Stimulated activated CD4-positive, alpha-beta T cell treated with anti-CD3 and anti-CD28 coated beads, Interleukin-1b, Interleukin-23, amount 100 ng/mL, for 48 hours (primary cell): ENCODE results near the gene FSTL1.

ENCODE experiments used
- DNase-seq: peaks from one replicate; pipeline ENCODE4 v3.0.0-alpha.2; 2020

The FSTL1 gene, protein sequence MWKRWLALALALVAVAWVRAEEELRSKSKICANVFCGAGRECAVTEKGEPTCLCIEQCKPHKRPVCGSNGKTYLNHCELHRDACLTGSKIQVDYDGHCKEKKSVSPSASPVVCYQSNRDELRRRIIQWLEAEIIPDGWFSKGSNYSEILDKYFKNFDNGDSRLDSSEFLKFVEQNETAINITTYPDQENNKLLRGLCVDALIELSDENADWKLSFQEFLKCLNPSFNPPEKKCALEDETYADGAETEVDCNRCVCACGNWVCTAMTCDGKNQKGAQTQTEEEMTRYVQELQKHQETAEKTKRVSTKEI

DNA sequence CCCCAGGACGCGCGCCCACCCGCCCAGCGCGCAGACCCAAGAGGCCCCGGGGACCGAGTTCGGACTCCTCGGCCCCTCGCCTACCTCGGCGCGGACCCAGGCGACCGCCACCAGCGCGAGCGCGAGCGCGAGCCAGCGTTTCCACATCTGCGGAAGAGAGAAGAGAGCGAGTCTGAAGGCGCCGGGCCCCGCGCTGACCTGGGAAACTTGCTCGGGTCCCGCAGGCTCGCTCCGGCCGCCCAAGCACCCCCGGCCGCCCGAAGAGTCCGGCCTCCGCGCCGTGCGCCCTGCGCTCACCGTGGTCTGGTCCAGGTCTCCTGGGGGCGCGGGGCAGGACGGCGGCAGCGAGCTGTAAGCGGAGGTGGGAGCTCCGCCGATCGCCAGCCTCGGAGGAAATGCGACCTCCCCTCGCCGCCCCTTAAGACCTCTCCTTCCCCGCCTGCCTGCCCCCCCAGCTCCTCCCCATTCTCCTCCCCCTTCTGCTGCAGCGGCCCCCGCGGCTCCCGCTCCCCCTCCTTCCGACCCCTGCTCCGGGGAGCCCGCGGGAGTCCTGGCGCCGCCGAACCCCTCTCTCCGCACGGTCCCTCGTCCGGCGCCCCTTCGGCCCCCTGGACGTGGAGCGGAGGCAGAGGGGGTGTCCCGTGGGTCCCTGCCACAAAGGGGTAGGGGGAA, at the start of gene FSTL1:
TSS of gene FSTL1 (minus strand) at position 393 of the 672 bp plus-strand sequence. CDS start at position 147, 246 bp downstream.
- DNase-seq: no peak

DNA sequence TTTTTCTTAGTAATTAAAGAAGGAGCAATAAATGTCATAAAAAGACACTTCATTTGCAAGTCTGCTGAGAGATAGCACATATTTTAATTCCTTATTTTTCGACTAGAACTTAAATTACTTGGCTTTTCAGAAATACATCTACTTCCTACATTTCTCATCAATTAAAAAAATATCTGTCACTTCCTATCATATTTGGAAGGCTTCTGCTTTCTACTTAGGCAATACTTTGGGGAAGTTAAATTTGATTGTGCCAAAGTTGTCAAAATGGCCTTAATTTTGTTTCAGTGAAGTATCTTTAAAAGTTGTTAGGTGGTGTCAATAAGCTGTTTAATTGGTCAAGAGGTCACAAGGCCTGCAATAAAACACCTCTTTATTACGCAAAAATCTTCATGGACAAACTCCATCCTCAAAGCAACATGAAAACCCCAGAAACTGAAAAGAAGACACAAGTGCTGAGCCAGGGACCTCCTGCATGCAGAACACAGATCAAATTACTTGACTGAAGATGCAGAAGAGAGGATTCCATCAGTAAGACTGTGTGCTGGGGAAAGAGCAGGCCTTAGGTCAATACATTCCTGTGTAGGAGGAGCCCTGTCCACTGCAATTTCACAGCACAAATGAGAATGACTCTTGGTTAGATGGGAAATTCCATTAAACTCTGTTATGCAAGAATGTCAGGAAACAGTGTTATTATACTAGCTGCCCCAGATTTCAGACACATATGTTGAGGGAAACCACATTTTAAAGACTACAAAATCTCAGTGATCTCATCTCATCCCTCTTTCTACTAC, 48.0 kb upstream of the FSTL1 start:
- no peak for DNase-seq

DNA sequence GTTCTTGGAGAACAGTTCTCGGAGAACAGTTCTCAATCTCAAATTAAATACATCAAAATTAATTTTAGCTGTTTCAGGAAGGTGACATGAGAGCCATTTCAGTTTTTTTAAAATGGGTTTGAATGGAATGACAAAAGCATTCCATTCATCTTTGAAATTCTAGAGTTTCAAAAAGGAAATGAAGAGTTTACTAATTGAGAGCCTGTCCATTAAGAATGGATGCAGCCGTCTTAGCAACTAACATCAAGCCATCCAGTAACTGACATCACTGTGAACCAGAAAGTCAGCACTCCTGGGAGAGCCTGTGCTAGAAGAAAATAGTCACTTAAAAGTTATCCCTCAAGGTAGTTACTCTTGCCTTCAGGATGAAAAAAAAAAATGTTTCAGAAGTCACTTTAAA, 47.0 kb upstream of the FSTL1 start:
- no peak for DNase-seq

DNA sequence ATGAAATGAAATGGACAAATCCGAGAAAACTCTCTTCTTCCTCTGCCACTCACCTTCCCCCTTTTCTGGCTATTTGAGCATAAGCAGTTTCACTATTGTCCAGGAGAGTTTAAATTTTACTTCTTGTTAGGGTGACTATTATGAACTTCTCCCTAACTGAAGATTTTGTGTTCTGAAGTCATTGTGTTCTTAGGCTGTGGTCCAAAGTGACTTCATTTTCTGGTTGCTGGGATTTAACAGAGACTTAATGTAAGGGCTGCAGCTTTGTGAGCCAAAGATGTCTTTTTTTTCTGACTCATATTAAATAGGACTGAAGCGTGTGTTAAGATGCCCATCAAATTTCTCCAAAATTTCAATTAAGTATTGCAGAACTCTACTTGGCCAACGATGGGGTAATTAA, 46.5 kb upstream of the FSTL1 start:
- DNase-seq: no peak

DNA sequence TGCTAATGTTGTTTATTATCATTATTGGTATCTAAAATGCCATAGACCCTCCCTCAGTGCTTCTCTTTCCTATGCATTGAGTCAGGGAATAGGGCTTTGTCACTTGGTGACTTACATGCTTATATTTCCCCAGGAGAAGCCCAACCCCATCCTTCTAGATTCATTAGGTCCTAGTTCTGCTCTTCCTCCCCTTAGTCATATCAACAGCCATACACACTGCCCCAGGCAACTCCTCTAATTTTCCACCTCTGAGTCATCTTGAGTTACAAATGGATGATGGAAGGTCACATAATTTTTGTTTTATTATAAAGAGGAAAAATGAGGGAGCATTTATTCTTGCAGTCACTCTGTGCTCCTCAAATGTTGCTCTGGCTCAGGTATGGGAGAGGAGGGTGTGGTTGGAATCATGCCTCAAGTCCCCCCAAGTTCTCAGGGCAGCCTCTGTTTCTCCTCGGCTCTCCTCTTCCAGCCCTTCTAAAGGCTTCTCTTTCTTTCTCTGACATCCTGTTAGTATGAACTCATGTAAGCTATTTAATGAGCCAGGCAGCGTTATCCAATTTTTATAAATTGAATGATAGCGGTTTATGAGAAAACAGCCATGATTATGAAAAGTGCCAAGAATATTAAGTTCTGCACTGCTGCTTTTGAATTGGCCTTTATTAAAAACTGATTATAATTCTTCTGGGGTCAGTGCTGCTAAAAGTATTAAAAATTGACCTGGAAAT, 45.6 kb upstream of the FSTL1 start:
- no peak for DNase-seq

DNA sequence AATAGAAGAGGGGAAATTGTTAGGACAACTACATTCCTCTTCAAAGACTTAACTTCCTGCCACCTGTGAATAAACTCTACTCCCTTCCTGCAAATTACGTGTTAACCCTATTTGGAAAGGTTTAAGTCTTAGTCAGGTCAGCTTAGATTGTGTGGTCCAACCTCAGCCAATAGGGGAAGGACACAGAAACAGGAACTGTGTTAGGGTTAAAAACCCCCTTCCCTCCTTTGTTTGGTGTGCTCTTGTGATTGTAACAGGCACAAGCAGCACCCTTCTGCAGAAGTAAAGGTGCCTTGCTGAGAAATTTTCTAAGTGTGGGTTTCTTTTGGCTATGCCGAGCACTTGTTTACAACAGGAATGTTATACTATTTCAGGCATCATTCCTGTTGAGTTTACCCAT, 45.0 kb upstream of the FSTL1 start:
- DNase-seq: no peak

DNA sequence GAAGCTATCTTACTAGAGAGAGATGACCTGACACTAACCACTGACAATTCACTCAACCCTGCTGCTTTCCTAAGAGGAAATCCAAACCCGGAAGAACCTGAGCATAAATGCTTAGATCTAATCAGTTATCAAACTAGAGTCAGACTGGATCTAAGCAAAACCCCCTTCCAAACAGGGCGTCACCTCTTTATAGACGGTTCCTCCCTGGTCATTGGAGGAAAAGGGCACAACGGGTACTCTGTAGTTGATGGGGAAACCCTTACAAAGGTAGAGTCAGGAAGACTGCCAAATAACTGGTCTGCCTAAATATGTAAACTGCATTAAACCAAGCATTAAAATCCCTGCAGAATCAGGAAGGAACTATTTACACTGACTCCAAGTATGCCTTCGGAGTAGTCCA, 41.3 kb upstream of the FSTL1 start:
- no peak for DNase-seq

DNA sequence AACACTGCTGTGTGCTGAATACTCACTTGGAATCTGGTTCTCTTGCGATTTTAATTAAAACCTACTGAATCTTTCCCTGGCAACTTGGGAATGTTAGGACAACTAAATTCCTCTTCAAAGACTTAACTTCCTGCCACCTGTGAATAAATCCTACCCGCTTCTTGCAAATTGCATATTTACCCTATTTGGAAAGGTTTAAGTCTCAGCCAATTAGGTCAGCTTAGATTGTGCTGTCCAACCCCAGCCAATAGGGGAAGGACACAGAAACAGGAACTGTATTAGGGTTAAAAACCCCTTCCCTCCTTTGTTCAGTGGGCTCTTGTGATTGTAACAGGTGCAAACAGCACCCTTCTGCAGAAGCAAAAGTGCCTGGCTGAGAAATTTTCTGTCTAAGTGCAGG, 38.6 kb upstream of the FSTL1 start:
- DNase-seq: no peak

DNA sequence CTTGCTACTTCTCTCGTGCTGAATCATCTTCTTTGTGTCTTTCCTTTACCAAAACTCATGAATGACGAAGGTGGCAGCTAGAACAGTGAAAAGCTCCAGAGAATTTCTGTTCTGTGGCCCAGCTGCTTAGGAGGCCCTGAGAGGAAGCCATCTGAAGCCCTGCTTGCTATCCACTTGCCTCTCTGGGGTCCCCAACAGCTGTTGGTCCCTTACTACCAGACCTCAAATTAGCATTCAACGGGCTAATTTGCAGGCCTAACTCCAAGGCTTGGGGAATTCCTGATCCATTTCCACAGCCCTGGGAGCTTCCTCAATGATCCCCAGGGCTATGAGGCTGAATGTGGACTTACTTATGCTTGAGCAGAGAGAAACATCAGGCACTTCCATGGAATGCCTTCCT, 37.5 kb upstream of the FSTL1 start:
- DNase-seq: no peak

DNA sequence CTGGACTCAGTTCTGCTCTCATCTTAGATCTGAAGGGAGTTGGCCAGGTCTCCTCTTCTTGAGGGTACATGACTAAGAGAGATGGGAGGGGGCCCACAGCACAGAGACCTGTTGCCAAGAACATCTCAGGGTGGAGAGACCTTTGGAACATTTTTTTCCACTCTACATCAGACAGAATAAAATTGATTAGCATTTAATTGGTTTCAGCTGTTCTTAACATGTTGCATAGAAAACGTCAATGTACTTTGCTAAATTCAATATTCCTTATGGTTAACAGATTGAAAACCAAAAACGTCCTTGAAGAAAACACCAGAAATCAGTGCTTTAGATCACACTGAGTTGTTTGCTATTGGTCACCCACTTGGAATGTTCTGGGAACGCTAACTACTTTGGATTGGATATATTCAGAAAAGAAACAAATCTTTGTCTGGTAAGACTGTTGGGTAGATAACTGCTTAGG, 36.4 kb upstream of the FSTL1 start:
- DNase-seq: no peak

DNA sequence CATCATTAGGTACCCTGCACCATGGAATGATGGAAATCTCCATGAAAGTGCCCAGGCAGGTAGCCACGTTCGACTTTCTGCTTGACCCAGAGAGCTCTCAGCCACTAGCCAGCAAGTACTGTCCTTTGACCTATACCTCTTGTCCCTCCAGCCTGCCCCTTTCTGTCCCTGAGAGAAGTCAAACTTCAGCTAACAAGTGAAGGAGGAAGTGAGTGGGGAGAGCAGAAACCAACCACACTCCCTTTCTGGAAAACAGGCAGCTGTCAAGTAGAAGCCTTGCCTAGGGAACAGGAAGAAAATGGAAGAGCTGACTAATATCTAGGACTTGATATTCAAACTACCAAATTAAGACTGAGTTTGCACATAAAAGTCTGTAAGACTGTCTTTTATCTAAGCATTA, 30.3 kb upstream of the FSTL1 start:
- DNase-seq: no peak

DNA sequence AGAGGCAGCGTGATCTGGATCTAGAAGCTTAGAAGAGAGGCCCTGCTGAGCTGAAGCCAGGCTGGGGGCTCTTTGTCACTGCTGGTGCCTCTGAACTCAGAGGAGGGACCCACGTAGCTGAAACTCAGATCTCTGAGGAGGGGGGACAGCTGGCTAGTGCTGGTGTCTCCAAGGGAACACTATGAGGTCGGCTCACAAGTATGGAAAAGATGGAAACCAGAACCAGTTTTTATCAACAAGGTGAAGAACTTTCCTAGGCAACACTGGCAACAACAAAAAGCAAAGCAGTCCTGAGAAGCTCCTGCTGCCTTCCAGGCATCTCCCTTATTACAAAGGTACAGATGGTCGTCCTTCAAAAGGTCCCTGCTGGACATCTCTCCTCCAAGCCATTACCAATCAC, 27.0 kb upstream of the FSTL1 start:
- DNase-seq: no peak

DNA sequence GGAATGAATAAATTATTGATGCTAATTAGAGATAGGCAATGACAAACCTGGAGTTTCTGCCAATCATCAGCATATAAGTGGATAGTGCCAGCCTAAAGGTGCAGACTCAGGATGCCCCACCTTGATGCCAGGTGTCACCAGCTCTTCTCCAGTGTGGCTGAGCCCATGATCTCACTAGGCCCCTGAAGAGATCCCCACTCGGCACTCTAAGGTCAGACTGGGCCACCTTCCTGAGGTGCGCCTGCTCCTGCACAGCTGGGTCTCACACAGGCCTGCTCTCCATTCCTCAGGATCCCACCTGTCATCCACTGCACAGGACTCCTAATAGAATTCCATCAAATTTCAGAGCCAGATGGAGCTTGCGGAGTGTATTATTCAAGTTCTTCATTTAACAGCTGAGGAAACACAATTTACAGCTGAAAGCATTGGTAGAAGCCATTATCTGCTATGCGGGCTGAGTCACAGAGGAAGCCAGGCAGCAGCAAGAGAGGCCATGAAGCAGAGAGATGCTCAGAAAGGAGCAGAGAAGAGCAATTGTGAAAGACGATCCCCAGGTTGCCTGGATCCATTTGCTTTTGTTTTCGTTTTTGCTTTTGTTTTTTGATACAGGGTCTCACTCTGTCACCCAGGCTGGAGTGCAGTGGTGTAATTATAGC, 25.1 kb upstream of the FSTL1 start:
- DNase-seq: no peak

DNA sequence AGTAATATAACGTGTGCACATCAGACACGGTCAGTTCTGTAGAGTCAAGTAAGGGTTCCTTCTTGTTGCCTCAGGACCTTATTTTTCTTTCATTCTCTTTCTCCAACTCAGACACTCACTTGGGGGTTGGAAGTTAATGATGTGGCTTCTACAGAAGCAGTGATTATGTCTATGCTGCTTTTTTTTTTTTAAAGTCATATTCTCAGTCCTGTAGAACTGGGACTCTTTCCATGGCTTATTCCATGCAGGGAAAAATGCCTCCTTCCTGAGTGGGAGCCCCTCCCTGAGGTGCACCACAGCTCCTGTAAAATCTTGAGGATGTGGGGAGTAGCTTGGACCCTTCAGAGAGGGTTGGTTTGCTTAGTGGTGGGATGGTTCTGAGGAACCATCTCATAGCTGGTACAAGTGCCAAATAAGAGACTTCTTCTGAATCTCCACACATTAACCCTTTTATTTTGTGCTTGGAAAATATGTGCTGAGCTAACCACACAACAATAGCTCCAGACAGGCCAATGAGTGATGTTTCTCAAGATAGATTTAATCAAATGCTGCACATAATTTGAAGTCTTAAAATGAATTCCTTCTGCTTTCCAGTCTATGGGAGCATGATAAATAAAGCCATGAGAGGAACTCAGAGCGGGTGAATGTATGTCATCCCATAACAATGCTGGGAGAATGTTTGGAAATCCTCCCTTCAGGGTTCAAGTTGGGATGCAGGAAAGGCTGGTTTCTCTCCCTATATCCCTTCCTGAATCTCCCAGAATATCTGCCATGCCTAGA, 23.3 kb upstream of the FSTL1 start:
- no peak for DNase-seq

DNA sequence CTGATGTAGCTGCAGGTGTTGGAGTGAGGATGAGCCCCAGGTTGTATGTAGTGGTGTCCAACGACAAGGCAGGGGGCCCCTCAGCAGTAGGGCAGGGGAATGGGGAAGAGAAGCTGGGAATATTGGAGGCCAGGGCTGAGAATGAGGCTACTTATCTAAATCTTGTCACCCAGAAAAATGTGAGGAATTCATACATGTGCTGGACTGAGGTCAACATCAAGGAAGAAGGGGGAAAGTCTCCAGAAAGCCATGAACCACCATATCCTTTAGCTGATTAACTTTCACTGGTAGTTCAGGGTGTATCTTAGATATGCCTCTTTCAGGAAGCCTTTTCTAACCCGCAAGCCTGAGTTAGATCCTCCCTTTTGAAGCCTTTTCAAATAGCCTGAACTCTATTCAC, 22.6 kb upstream of the FSTL1 start:
- DNase-seq: no peak

DNA sequence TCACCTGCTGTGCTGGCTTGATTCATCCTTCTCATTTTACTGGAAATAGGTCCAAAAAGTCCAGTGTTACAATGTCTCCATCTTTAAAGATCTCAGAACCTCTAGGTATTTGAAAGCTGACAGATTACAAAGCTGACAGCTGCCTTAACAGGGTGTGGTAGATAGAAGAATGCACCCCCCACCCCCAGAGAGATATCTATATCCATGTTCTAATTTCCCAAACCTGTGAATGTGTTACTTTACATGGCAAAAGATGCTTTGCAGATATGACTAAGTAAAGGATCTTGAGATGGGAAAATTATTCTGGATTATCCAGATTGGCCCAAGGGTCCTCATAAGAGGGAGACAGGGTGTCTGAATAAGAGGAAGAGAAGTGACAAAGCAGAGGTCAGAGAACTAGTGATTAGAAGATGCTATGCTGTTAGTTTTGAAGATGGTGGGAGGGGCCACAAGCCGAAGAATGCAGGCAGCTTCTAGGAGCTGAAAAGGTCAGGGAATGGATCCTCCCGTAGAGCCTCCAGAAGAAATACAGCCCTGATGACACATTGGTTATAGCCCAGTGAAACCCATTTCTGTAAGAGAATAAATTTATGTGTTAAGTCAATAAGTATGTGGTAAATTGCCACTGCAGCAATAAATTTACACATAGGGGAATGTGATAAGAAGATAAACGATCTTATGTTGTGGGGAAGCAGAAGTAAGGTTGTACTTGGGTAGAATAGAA, 21.5 kb upstream of the FSTL1 start:
- no peak for DNase-seq

DNA sequence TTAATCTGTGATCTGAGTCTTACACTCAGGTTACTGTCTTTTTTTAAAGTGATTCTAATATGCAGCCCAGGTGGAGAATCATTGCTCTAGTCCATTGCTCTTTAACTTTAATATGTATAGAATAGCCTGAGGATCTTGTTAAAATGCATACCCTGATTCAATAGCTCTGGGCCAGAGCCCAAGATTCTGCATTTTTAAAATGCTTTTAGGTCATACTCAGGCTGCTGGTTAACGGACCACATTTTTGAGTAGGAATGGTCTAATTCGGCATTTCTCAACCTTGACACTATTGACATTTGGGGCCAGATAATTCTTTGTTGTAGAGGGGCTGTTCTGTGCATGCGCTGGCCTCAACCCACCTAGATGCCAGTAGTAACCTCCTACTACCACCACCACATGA, 20.9 kb upstream of the FSTL1 start:
- DNase-seq: no peak

DNA sequence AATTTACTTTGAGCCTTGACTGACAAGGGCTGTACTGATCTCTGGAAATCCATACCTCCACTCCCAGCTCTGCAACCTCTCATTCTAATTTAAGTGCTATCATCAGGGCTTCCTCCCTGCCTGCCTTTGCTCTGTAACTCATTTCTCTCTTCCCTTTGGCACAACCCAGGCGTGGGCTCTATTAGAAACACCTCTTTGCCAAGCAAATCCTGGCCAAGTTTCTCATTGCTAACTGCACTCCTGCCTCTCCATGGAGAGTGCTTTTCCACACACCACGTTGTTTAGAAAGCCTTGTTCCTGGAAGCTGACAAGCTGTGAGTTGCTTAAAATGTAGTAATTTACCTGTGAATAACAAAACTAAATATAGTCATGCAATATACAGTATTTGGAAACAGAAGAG, 20.1 kb upstream of the FSTL1 start:
- DNase-seq: no peak

DNA sequence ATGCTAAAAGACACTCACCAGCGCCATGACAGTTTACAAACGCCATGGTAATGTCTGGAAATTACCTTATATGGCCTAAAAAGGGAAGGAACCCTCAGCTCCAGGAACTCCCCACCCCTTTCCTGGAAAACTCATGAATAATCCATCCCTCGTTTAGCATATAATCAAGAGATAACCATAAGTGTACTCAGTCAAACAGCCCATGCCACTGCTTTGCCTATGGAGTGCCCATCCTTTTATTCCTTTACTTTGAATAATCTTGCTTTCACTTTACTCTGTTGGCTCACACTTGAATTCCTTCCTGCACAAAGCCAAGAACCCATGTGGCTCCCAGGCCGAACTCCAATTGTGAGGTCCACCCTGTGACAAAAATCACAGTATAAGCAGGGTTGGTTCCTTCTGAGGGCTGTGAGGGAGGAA, 19.1 kb upstream of the FSTL1 start:
- DNase-seq: no peak

DNA sequence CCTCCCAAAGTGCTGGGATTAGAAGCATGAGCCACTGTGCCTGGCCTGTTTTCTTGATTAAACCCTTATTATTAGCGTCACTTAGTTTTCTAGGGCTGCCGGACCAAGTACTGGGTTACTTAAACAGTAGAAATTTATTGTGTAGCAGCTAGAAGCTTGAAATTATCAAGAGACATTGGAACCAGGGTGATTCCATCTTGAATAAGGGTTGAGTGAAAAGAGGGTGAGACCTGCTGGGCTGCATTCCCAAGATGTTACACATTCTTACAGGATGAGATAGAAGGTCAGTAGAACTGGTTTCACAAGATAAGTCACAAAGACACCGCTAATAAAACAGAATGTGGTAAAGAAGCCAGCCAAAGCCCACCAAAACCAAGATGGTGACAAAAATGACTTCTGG, 18.6 kb upstream of the FSTL1 start:
- DNase-seq: no peak

DNA sequence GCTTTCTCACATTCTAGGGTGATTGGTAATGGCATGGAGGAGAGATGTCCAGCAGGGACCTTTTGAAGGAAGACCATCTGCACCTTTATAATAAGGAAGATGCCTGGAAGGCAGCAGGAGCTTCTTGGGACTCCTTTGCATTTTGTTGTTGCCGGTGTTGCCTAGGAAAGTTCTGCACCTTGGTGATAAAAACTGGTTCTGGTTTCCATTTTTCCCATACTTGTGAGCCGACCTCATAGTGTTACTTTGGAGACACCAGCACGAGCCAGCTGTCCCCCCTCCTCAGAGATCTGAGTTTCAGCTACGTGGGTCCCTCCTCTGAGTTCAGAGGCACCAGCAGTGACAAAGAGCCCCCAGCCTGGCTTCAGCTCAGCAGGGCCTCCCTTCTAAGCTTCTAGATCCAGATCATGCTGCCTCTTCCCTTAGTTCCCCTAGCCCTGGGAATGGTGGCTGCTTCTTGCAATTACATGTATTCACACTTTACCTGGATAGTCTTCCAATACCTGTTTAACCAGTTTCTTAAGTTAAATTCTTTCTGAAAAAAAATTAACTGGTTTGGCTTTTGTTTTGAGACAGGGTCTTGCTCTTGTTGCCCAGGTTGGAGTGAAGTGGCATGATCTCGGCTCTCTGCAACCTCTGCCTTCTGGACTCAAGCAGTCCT, 18.0 kb upstream of the FSTL1 start:
- no peak for DNase-seq
